GM18505 (cell line): Measurements from ENCODE around the gene SLA2.
"Not testable (repeated sequence)": the region's sequence is repeated elsewhere in the genome, so short reads cannot be mapped to it uniquely, and the experiment has no call there.

Source experiments
- ATAC-seq: cut with Tn5 transposase; IDR thresholded peaks from one replicate; pipeline ENCODE4 v1.9.1; 2021; ENCODE audit not compliant: unreplicated experiment
- POLR2A ChIP-seq: IDR thresholded peaks from 4 replicates; pipeline ENCODE4 v1.6.1; 2011; ENCODE audit warnings: borderline replicate concordance; ENCODE audit not compliant: insufficient read depth, insufficient read length; ENCODE audit errors: extremely low read depth

Gene SLA2

GRCh38 chr20:36663031-36663430 is 17.0 kb upstream of the SLA2 start:
- TF ChIP-seq POLR2A, result no peak
- ATAC-seq, result no peak

- no peak for ATAC-seq
- no peak for TF ChIP-seq POLR2A
Measured at GRCh38 chr20:36658300-36658699, 12.3 kb upstream of the SLA2 start.

DNA sequence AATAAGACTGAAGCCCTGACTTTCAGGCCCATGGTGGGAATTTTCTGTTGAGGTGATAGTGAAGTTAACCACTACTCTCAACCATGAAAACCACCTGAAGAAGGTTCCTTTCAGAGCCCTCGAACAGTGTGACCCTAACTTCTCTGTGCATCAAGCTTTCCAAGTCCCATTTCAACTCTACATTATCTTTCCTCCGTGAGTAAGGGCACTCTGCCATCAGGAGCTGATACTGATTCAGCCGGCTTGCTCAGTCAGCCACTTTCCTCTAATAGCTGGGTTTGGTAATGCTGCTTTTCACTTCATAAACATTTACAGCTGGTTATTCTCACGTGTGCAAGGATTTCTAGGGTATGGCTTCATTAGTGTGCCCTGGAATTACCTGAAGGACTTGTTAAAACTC is 10.7 kb upstream of the SLA2 start:
- ATAC-seq, result no peak

DNA sequence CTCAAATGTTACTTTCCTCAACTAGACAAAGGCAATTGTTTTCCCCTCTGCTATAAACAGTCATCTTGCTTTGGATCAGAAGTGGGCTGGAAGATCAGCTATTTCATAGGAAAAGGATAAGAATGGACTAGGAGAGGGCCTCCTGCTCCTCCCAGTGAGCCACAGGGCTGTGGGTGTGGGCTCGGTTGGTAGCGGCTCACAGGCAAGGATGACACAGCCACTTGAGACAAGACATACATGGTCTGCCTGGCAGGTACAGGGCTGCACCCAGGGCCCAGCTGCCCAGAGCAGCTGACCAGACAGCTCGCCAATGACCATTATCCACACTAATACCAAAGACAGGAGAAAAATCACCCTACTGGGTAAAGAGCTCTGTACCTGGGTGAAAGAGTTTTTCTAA is 9.0 kb upstream of the SLA2 start:
- ATAC-seq, result no peak
- no peak for TF ChIP-seq POLR2A

More for the DNA sequence above, 10.7 kb upstream of the SLA2 start:
- TF ChIP-seq POLR2A, result no peak

GRCh38 chr20:36654506-36654905 is 8.5 kb upstream of the SLA2 start:
- no peak for TF ChIP-seq POLR2A
- no peak for ATAC-seq

- TF ChIP-seq POLR2A, result no peak
- ATAC-seq, result no peak
Measured at GRCh38 chr20:36653456-36653855, 7.5 kb upstream of the SLA2 start.

DNA sequence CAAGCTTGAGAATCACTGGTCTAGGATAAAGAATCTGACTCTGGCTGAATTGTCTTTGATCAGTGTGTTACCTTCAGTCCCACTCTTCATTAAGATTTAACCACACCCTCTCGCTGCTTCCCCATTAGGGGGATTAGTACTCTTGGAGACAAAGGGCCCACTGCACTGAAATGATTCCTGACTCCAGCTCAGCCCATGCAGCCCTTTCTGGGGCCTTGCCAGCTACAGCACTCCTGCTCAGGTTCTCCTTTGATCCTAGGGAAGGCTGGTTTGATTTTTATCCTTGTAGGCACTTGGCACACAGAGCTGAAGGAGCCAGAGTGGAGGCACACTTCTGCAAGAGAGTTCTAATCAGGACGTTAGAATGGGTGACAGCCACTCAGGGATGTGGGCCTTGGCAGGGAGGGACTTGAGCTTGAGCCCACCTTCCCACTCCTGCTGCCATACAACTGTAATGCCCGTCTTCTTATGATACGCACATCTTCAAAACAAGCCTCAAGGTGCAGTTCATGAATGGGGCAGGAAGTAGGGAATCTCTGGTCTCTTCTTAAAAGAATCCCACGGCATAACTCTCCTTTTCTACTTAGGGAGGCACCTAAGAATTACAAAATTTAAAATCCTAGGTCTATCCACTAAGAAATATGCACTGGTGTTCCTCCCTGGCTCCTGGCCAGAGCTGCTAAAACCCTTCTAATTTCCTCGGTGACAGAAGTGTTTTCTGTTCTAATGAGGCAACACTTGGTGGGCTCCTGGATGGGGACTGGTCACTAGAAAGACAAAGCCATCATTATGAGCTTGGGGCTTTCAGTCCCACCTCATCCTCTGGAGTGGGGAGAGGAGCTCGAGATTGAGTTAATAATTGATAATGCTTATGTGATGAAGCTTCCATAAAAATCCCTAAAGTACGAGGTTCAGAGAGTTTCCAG is 1.5 kb upstream of the SLA2 start:
- ATAC-seq, result no peak
- TF ChIP-seq POLR2A, result no peak

DNA sequence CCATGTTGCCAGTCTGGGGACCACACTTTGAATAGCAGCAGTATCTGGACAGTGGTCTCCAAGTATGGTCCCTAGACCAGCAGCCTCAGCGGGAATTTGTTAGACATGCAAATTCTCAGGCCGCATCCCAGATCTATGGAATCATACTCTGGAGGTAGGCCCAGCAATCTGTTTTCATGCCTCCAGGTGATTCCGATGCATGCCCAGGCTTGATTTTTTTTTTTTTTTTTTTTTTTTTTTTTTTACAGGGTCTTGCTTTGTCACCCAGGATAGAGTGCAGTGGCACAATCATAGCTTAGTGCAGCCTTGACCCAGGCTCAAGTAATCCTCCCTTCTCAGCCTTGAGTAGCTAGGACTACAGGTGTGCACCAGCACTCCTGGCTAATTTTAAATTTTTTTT is 682 bp upstream of the SLA2 start:
- ATAC-seq, result no peak
- TF ChIP-seq POLR2A, result no peak

DNA sequence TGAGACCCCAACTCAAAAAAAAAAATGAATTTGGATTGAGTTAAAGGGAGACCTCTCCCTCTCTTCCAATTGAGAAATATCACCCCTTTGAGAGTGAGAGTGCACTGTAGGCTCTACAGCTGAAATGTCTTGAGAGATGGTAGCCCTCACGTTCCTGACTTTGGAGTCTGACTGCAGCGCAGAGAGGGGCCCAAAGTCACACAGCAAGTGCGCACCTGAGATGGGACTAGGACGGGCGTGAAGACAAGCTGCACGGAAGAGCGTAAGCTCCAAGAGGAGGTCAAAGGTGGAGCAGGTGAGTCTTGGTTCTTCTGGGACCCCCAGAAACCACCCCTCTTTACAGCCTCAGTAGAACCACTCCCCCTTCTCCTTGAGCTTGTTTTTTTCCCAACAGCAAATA is 643 bp downstream of the SLA2 start:
- no peak for ATAC-seq
- TF ChIP-seq POLR2A, result no peak

DNA sequence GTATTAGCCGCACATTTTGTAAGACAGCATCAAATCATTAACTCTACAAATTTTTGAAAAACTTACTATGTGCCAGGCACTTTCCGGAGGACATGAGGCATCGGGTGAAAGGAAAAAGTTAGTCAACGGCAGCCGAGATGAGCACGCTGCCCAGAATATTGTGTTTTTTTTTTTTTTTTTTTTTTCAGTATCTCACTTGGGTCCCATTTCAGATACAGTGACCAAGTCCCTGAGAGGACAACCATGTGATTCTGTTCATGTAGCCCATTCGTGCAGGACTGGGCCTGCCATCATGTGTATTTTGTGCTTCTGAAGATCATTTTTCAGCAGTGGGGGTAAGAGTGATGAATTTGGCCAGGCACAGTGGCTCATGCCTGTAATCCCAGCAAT is 1.3 kb downstream of the SLA2 start:
- TF ChIP-seq POLR2A, result no peak
- no peak for ATAC-seq

- TF ChIP-seq POLR2A, result no peak
- ATAC-seq, result no peak
Measured at GRCh38 chr20:36644032-36644705, 1.8 kb downstream of the SLA2 start.

- no peak for ATAC-seq
- TF ChIP-seq POLR2A, result no peak
Measured at GRCh38 chr20:36642136-36642535, 3.9 kb downstream of the SLA2 start.

DNA sequence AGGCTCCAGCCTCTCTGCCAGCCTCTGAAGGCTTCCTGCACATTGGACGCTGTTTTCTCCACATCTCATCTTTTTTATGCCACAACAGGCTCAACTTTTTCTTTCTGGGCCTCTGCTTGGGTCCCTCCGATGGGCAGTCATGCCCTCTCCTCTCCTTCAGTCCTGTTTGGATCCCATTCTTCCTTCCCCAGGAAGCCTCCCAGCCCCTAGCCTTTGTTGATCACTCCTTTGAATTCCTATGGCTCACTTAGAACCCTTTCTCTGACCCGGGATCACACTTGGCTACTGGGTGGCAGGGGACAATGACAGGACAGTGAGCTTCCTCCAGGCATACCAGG is 4.5 kb downstream of the SLA2 start:
- TF ChIP-seq POLR2A, result no peak
- ATAC-seq, result no peak

GRCh38 chr20:36638876-36639400 is 7.1 kb downstream of the SLA2 start:
- ATAC-seq, result not testable (repeated sequence)
